Measurements from ENCODE around the gene MISP.

Gene MISP

GRCh38 chr19:812049-812746 is 61.3 kb downstream of the MISP start:
- DNase-seq, result no peak

GRCh38 chr19:812747-813218 is 61.9 kb downstream of the MISP start:
- no peak for DNase-seq

- no peak for DNase-seq
These were observed 62.6 kb downstream of the MISP start for GRCh38 chr19:813219-814151.

All from NCI-H446 treated with DMSO at 0.1 percent for 48 hours (cell line).